Measurements from ENCODE around the gene PER2. TPM values are rescaled to one million over a fixed set of nuclear protein-coding genes. Genes with fewer than 3 reads are reported as not detected.

The PER2 gene
- total and polyA plus RNA-seq, 2 of the 4 experiments (the other 2 are of a cell fraction) = 1.7 to 3.2 TPM

GRCh38 chr2:238216651-238217184 lies 71.7 kb downstream of the PER2 start:
- DNase-seq (no peak), ATAC-seq (ENCODE audit: low read depth) (no peak)
- H3K14ac ChIP-seq (replicated peaks; ENCODE audit: low read depth, low read length) = no peak overlapping the region
- no peak overlapping the region for H2BK20ac ChIP-seq (ENCODE audit: low read depth, low read length)
- H3K36me3 ChIP-seq (ENCODE audit: control insufficient read depth, insufficient read depth, low read length) = no peaks in the 10 kb centered on the region
- H2AFZ ChIP-seq (replicated peaks; ENCODE audit: low read length, poor library complexity) = no peak overlapping the region
- no peaks in the 10 kb centered on the region for H4K20me1 ChIP-seq (ENCODE audit: insufficient read depth, low read length)
- TF ChIP-seq ELK1 (IDR thresholded peaks at IDR 0.05; ENCODE audit: borderline replicate concordance, low read depth, low read length) = no peak
- TF ChIP-seq SMC3 (IDR thresholded peaks at IDR 0.05; ENCODE audit: low read depth, low read length) = no peak
- no peak for TF ChIP-seq USF2 (IDR thresholded peaks at IDR 0.05; ENCODE audit: low read depth, low read length)
- TF ChIP-seq MAFK (IDR thresholded peaks at IDR 0.05; ENCODE audit: low read depth, low read length) = no peak
- TF ChIP-seq RCOR1 (IDR thresholded peaks at IDR 0.05; ENCODE audit: insufficient replicate concordance, low read length) = no peak
- TF ChIP-seq CEBPB (IDR thresholded peaks at IDR 0.05; ENCODE audit: low read depth, low read length) = no peak
- no peak for TF ChIP-seq MAZ (IDR thresholded peaks at IDR 0.05; ENCODE audit: borderline replicate concordance, low read depth, low read length)
- no peak overlapping the region for H3K27ac ChIP-seq (ENCODE audit: insufficient read depth, low read length)
- dilution Hi-C loops (cut with HindIII; ENCODE audit: low sequenced_read_pairs, unreplicated experiment) = no loop called here
- no peaks in the 10 kb centered on the region for H3K9me1 ChIP-seq (ENCODE audit: insufficient read depth, low read length)
- H3K4me1 ChIP-seq (ENCODE audit: control insufficient read depth, insufficient read depth, low read length) = no peaks in the 10 kb centered on the region
- no peak overlapping the region for H3K4ac ChIP-seq (ENCODE audit: low read depth, low read length)
- 71% methylated on average over 1 of the region's 2 CpGs; no CpG with 5 or more reads in 1 of the 2 experiments for WGBS, 2 experiments (ENCODE audit: extremely low coverage in 2 of 2, insufficient read length in 1 of 2)
- no peak overlapping the region for H3K56ac ChIP-seq (ENCODE audit: extremely low read depth, insufficient read depth, low read length)
- intact Hi-C loops (cut with micrococcal nuclease) = no loop called here
- no peak overlapping the region for H2AK5ac ChIP-seq (ENCODE audit: low read depth, low read length)
- no peak overlapping the region for H2BK120ac ChIP-seq (ENCODE audit: low read depth, low read length)
- no peak overlapping the region for H4K5ac ChIP-seq (ENCODE audit: low read depth, low read length)
- H3K4me3 ChIP-seq (ENCODE audit: insufficient read depth, low read depth, low read length) = no peak overlapping the region
- no peak overlapping the region for H4K91ac ChIP-seq (ENCODE audit: insufficient read depth, low read depth, low read length)
- H3K9me3 ChIP-seq (ENCODE audit: control insufficient read depth, insufficient read depth, low read length) = no peaks in the 10 kb centered on the region
- no peak overlapping the region for H3K9ac ChIP-seq (ENCODE audit: low read depth, low read length)
- no peak overlapping the region for H4K8ac ChIP-seq (ENCODE audit: low read depth in 2 of 2, low read length in 2 of 2)
- ChIA-PET POLR2A (ENCODE audit: unreplicated experiment) (no interaction called here), CTCF (no interaction called here)
- H2AK9ac ChIP-seq (replicated peaks; ENCODE audit: low read depth, low read length, poor library complexity) = no peak overlapping the region
- H3K27me3 ChIP-seq (ENCODE audit: control insufficient read depth, insufficient read depth, low read length) = peaks cover 7% of the 10 kb centered on the region
- no peak overlapping the region for H2BK15ac ChIP-seq (ENCODE audit: low read depth, low read length)
- no peak overlapping the region for H3K4me2 ChIP-seq (ENCODE audit: low read depth, low read length)
- in situ Hi-C loops (cut with MboI; ENCODE audit: low sequenced_read_pairs) = no loop called here
- no peak overlapping the region for H3K23ac ChIP-seq (ENCODE audit: low read depth, low read length)
- no peak overlapping the region for H2BK5ac ChIP-seq (ENCODE audit: low read depth, low read length, poor library complexity, severe bottlenecking)
- no peak overlapping the region for H3K18ac ChIP-seq (ENCODE audit: low read depth, low read length)
- H3K79me1 ChIP-seq (ENCODE audit: low read depth in 1 of 2, low read length in 2 of 2) = no peaks in the 10 kb centered on the region
- no TSS peak for BruUV-seq (replicated peaks)

Data from IMR-90 (cell line).